G401.6 (cell line): Measurements from ENCODE around the gene CDH23.

ENCODE experiments used
- FAIRE-seq: peaks from 2 replicates; lab custom pipeline; 2012; peaks lifted over from hg19 to GRCh38; lab: Jason Lieb, UNC

CDH23 gene

DNA sequence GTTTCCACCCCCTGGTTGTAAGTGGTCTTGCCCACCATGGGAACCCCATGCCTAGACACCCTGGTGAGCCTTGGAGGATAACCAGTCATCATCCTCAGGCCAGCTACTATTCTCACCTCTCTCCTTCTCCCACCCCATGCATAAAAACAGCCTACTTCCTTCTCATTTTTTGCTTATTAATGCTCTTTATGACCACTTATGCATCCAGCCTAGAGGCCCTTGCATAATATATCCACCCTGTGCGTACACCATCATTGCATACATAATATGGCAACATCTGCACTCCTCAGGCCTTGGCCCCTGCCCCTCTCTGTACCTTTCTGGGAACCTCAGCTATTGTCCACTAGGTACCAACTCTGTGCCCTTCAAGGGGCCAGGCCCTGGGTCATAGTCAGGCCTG, 91.0 kb downstream of the CDH23 start:
- FAIRE-seq, result no peak

GRCh38 chr10:71489077-71489476, 92.4 kb downstream of the CDH23 start:
- no peak for FAIRE-seq

- no peak for FAIRE-seq
Observed at GRCh38 chr10:71492872-71493271, 96.2 kb downstream of the CDH23 start.

- no peak for FAIRE-seq
Observed at GRCh38 chr10:71493741-71494140, 97.0 kb downstream of the CDH23 start.

- no peak for FAIRE-seq
Observed at GRCh38 chr10:71494476-71494875, 97.8 kb downstream of the CDH23 start.

- FAIRE-seq, result no peak
Observed at GRCh38 chr10:71494980-71495381, 98.3 kb downstream of the CDH23 start.

DNA sequence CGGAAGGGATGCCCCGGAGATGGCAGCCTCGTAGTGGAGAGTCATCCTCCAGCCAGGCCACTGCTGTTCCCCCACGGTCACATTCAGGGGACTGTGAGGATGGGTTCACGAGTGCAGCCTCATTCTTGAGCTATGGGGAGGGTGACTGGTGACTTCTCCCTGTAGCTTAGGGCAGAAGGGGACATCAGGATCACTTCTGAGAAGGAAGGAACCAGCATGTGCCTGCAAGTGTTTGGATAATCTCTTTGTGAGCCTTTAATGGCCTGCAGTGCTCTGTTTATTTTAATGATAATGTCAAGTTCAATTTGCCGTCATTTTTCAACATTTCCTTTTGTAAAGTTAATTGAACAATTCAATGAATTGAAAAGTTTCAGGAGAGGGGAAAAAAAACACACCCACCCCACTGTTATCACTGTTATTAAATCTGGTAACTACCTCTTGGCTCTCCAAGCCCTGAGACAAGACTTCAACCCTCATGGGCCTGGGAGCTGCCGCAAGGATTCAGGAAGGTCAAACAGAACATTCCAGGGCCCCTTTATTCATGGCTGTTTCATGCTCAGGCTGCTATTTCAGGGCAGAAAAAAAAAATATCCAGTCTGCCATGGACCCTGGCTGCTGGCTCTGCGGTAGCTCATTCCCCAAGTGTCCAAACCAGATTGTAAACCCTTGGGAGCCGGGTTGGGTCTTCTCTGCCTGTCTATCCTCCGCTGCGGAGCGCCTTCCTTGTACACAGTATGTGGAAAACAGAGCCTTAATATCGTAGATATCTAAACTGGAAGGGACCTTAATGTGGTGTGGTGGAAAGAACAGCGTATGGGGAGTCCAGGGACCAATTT, 100.4 kb downstream of the CDH23 start:
- FAIRE-seq, result no peak

DNA sequence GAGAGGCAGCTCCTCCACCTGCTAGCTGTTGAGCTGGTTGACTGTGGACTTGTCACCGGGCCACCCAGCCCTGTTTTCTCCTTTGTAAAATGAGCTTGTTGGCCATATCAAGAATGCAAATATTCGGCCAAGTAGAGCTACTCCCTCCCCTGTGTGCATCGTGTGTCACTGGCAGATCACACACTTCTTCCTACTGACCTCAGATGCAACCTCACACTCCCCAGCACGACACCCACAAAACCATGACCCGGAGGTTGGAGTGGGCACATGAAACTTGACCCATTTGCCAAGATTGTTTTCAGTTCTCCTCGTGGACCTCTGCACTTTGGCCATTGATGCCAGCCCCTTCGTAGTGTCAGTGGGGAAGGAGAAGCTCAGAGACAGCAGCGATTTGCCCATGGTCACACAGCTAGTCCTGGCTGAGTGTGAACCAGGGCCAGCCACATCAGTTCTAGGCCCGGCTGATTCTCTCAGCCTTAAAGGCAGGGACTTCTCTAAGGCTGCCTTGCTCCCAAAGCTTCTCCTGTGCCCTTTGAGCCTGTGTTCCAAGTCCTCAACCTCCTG, 101.1 kb downstream of the CDH23 start:
- FAIRE-seq, result no peak

GRCh38 chr10:71501402-71501801, 104.7 kb downstream of the CDH23 start:
- FAIRE-seq, result no peak

DNA sequence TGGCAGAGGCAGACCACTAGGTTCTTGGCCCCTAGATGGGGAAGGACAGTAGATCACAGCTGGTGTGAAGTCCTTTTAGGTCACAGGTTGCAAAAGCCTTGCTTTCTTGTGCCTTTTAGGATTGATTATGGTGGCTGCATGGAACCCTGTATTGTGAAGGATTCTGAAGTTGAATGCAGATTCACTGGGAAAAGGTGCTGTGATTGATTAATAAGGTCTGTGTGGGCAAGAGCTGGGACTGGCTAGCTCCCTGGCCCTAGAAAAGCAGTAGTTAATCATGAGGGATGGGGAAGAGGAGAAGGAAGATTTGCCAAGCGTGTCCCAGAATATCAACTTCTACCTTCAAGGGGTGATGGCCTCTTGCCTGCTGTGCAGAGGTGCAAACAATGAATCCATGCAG, 105.5 kb downstream of the CDH23 start:
- FAIRE-seq, result no peak

- no peak for FAIRE-seq
Observed at GRCh38 chr10:71502851-71503250, 106.1 kb downstream of the CDH23 start.

DNA sequence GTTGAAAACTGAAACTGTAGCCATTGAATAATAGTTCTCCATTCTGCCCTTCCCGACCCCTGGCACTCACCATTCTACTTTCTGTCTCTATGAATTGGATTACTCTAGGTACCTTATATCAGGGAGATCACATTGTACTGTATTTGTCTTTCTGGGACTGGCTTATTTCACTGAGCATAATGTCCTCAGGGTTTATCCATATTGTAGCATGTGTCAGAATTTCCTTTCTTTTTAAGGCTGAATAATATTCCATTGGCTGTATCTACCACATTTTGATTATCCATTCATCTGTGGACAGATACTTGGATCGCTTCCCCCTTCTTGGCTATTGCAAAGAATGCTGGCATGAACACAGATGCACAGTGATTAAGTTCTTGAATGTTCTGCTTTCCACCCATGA, 107.4 kb downstream of the CDH23 start:
- no peak for FAIRE-seq

- no peak for FAIRE-seq
Observed at GRCh38 chr10:71504570-71504969, 107.8 kb downstream of the CDH23 start.

GRCh38 chr10:71505862-71506261, 109.1 kb downstream of the CDH23 start:
- no peak for FAIRE-seq

DNA sequence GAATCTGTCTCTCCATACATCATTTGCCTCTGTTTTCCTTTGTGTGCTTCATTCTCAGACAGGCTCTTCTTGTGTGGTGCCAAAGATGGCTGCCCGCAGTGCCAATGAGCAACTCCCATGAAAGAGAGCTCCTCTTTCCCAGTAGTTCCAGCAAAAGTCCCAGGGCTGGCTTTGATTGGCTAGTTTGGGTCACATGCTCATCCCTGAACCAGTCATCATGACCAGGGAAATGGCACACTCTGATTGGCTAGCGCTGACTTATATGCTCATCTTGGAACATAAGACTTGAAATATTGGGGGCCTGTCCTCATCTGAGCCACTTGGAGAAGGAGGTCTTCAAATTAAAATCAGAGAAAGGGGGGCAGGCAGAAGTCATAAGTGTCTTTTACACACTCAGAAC, 112.7 kb downstream of the CDH23 start:
- FAIRE-seq, result no peak

DNA sequence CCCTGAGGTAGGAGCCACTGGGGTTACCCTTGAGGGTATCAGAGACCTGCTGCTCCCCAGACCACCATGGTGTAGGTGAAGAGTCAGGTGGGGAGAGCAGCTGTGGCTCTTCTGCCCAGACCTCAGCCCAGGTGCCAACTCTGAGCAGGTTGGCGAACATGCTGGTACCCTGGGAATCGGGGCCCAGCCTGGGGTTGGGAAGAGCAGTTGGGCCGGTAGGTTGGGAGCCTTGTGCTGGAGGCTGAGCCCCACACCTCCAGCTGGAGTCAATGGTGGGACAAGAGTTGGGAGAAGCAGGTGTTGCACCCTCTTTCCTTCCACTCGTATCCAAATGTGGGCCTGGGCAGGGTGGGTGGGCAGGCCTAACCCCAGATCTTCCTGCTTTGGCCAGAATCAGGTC, 114.5 kb downstream of the CDH23 start:
- FAIRE-seq, result no peak

GRCh38 chr10:71512312-71512711, 115.6 kb downstream of the CDH23 start:
- FAIRE-seq, result no peak

DNA sequence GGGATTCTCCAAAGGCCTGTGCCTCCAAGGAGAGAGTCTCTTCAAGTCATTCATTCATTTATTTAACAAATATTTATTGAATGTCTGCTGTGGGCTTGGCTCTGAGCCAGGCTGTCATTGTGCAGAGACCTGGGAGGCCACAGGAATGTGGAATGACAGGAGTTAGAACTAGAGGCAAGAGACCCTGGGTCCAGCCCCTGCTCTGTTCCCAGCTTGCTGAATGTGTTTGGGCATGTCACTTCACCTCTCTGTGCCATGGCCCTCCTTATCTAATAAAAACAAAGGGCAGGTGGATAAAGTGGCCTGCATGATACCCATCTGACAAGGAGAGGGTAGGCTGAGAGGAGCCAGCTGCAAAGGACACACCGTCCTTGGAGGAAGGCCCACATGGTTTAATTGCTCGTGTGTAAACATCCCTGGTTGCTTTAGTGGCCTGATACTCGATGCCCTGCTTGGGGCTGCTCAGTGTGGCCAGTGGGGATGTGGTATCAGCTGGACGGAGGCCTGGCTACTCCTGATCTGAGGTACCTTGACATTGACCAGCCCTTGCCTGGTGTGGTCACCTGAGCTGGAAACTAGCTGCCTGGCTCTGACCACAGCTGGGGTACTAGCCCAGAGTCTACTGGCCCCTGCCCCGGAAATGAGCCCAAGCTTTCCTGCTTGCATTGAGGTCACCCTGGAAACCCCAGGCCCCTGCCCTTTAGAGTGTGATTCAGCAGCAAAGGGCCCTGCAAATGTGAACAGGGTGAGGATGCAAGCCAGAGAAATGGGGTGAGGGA, 116.2 kb downstream of the CDH23 start:
- no peak for FAIRE-seq

- FAIRE-seq, result no peak
Observed at GRCh38 chr10:71513540-71513853, 116.8 kb downstream of the CDH23 start.

- FAIRE-seq, result no peak
Observed at GRCh38 chr10:71513936-71514335, 117.2 kb downstream of the CDH23 start.

GRCh38 chr10:71515531-71516172, 118.9 kb downstream of the CDH23 start:
- no peak for FAIRE-seq

GRCh38 chr10:71516890-71517289, 120.2 kb downstream of the CDH23 start:
- FAIRE-seq, result no peak
